MM.1S (cell line): ENCODE results near the gene VPS35L.

Experiments
- DNase-seq: peaks from one replicate; pipeline ENCODE4 v3.0.0-alpha.2; 2015
- H2AFZ ChIP-seq: fragments of 300-600 bp; sonication (generic); 2 replicates; pipeline ENCODE4 v1.6.0; 2016; ENCODE audit warnings: antibody characterized with exemption, low read length
- H3F3A ChIP-seq: fragments of 300-600 bp; sonication (generic); 2 replicates; pipeline ENCODE4 v1.6.1; 2016; ENCODE audit warnings: mild to moderate bottlenecking, antibody characterized with exemption, low read length, moderate library complexity, mixed read lengths; ENCODE audit not compliant: insufficient read depth
- H3K27ac ChIP-seq: fragments of 300-600 bp; sonication (generic); 2 replicates; pipeline ENCODE4 v1.5.1; 2016; ENCODE audit warnings: mild to moderate bottlenecking, low read length
- H3K27me3 ChIP-seq: fragments of 300-600 bp; sonication (generic); replicated peaks from 2 replicates; pipeline ENCODE4 v1.6.0; 2016; ENCODE audit warnings: low read length; ENCODE audit not compliant: insufficient read depth
- H3K36me3 ChIP-seq: fragments of 300-600 bp; sonication (generic); replicated peaks from 2 replicates; pipeline ENCODE4 v1.6.1; 2016; ENCODE audit warnings: mild to moderate bottlenecking, low read length, mixed read lengths; ENCODE audit not compliant: insufficient read depth
- H3K4me1 ChIP-seq: fragments of 300-600 bp; sonication (generic); 2 replicates; pipeline ENCODE4 v1.6.1; 2016; ENCODE audit warnings: low read length, mixed read lengths
- H3K4me2 ChIP-seq: fragments of 300-600 bp; sonication (generic); 2 replicates; pipeline ENCODE4 v1.6.0; 2016; ENCODE audit warnings: low read depth, low read length
- H3K4me3 ChIP-seq: fragments of 300-600 bp; sonication (generic); 2 replicates; pipeline ENCODE4 v1.5.1; 2016; ENCODE audit warnings: low read length, mixed read lengths
- H3K79me2 ChIP-seq: fragments of 300-600 bp; sonication (generic); 2 replicates; pipeline ENCODE4 v1.6.1; 2016; ENCODE audit warnings: mixed run types, low read length, mixed read lengths
- H3K9ac ChIP-seq: fragments of 300-600 bp; sonication (generic); 2 replicates; pipeline ENCODE4 v1.6.1; 2016; ENCODE audit warnings: low read length, mixed read lengths
- H3K9me2 ChIP-seq: fragments of 300-600 bp; sonication (generic); replicated peaks from 2 replicates; pipeline ENCODE4 v1.6.1; 2016; ENCODE audit warnings: mild to moderate bottlenecking, low read length, mixed read lengths; ENCODE audit not compliant: insufficient read depth
- H3K9me3 ChIP-seq: fragments of 300-600 bp; sonication (generic); replicated peaks from 2 replicates; pipeline ENCODE4 v1.6.1; 2016; ENCODE audit warnings: mild to moderate bottlenecking, low read length, mixed read lengths; ENCODE audit not compliant: insufficient read depth
- H4K20me1 ChIP-seq: fragments of 300-600 bp; sonication (generic); 2 replicates; pipeline ENCODE4 v1.6.1; 2016; ENCODE audit warnings: mild to moderate bottlenecking, low read length, moderate library complexity, mixed read lengths; ENCODE audit not compliant: insufficient read depth
- CTCF ChIP-seq: fragments of 300-600 bp; sonication (generic); IDR thresholded peaks from 2 replicates; pipeline ENCODE4 v1.5.1; 2016; ENCODE audit warnings: antibody characterized with exemption, low read length, mixed read lengths
- EZH2 ChIP-seq: fragments of 300-600 bp; sonication (generic); optimal IDR thresholded peaks from 2 replicates; pipeline ENCODE3; 2017; ENCODE audit warnings: low read depth, mild to moderate bottlenecking, antibody characterized with exemption, low read length, mixed read lengths
- EZH2phosphoT487 ChIP-seq: fragments of 300-600 bp; sonication (generic); IDR thresholded peaks from 2 replicates; pipeline ENCODE4 v1.6.1; 2018; ENCODE audit warnings: antibody characterized with exemption, low read length

VPS35L gene

GRCh38 chr16:19666477-19666876, 111.0 kb downstream of the VPS35L start:
- H3K27ac ChIP-seq: no peak overlapping the region
- H3K4me3 ChIP-seq: no peak overlapping the region
- H2AFZ ChIP-seq: no peak overlapping the region
- H3K9ac ChIP-seq: no peak overlapping the region
- no peaks in the 10 kb centered on the region for H3K9me2 ChIP-seq
- no peak for DNase-seq
- no peaks in the 10 kb centered on the region for H3K9me3 ChIP-seq
- H4K20me1 ChIP-seq: no peaks in the 10 kb centered on the region
- H3K4me1 ChIP-seq: no peaks in the 10 kb centered on the region
- TF ChIP-seq EZH2phosphoT487 (no peak), CTCF (no peak), EZH2 (no peak)
- H3K36me3 ChIP-seq: no peaks in the 10 kb centered on the region
- no peaks in the 10 kb centered on the region for H3K27me3 ChIP-seq
- H3F3A ChIP-seq: no peaks in the 10 kb centered on the region
- no peak overlapping the region for H3K4me2 ChIP-seq
- H3K79me2 ChIP-seq: no peaks in the 10 kb centered on the region

- no peaks in the 10 kb centered on the region for H3K4me1 ChIP-seq
- no peaks in the 10 kb centered on the region for H3K36me3 ChIP-seq
- no peaks in the 10 kb centered on the region for H3F3A ChIP-seq
- no peaks in the 10 kb centered on the region for H4K20me1 ChIP-seq
- H3K4me2 ChIP-seq: no peak overlapping the region
- no peaks in the 10 kb centered on the region for H3K9me3 ChIP-seq
- H3K79me2 ChIP-seq: no peaks in the 10 kb centered on the region
- no peak overlapping the region for H3K9ac ChIP-seq
- TF ChIP-seq CTCF (no peak), EZH2phosphoT487 (no peak), EZH2 (no peak)
- no peak overlapping the region for H2AFZ ChIP-seq
- H3K27me3 ChIP-seq: no peaks in the 10 kb centered on the region
- DNase-seq: no peak
- no peaks in the 10 kb centered on the region for H3K9me2 ChIP-seq
- H3K27ac ChIP-seq: no peak overlapping the region
- no peak overlapping the region for H3K4me3 ChIP-seq
These were observed 116.9 kb downstream of the VPS35L start for GRCh38 chr16:19672378-19672777.

- Histone ChIP-seq H3K36me3 (no peaks in the 10 kb centered on the region), H3K27me3 (no peaks in the 10 kb centered on the region), H3K9me3 (no peaks in the 10 kb centered on the region), H3K4me2 (no peak overlapping the region), H3K4me3 (no peak overlapping the region), H3F3A (no peaks in the 10 kb centered on the region), H3K27ac (no peak overlapping the region), H3K9ac (no peak overlapping the region), H3K4me1 (no peaks in the 10 kb centered on the region), H3K9me2 (no peaks in the 10 kb centered on the region), H3K79me2 (no peaks in the 10 kb centered on the region), H2AFZ (no peak overlapping the region), H4K20me1 (no peaks in the 10 kb centered on the region)
- no peak for TF ChIP-seq EZH2
- no peak for TF ChIP-seq CTCF
- no peak for TF ChIP-seq EZH2phosphoT487
- DNase-seq: no peak
These were observed 119.0 kb downstream of the VPS35L start for GRCh38 chr16:19674485-19674884.

GRCh38 chr16:19677402-19677801, 121.9 kb downstream of the VPS35L start:
- Histone ChIP-seq H3K4me1 (no peaks in the 10 kb centered on the region), H3K79me2 (no peaks in the 10 kb centered on the region), H4K20me1 (no peaks in the 10 kb centered on the region), H2AFZ (no peak overlapping the region), H3F3A (no peaks in the 10 kb centered on the region), H3K4me3 (no peak overlapping the region), H3K9me2 (no peaks in the 10 kb centered on the region), H3K9ac (no peak overlapping the region), H3K4me2 (no peak overlapping the region), H3K27me3 (no peaks in the 10 kb centered on the region), H3K9me3 (no peaks in the 10 kb centered on the region), H3K27ac (no peak overlapping the region), H3K36me3 (no peaks in the 10 kb centered on the region)
- TF ChIP-seq EZH2: no peak
- no peak for TF ChIP-seq CTCF
- TF ChIP-seq EZH2phosphoT487: no peak
- DNase-seq: no peak
